Measurements from ENCODE around the gene FZD10. TPM values are rescaled to one million over a fixed set of nuclear protein-coding genes. Genes with fewer than 3 reads are reported as not detected.

The FZD10 gene
- polyA plus RNA-seq, 4 donors, result 1.9 to 3.5 (median 3.0) TPM

DNA sequence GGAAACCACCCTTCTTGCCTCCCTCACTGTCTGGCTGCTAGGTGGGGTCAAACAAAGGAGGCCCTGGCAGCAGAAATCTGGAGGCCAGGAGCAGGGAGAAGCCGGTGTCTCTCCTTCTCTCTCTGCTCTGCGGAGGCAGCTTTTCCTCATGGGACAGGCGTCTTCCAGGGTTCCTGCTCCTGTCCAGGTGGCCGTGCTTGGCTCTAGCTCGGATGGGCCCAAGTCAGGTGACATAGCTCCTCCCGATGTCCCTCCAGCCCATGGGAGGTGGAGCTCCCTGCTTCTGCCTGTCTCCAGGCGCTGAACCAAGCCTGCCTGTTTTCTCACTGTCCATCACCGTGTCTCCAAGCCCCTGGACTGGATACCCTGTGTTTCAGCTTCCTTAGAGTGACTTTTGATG, 30.5 kb upstream of the FZD10 start:
- no peak for DNase-seq (ENCODE audit: low read depth in 4 of 4, low spot score in 3 of 4)

DNA sequence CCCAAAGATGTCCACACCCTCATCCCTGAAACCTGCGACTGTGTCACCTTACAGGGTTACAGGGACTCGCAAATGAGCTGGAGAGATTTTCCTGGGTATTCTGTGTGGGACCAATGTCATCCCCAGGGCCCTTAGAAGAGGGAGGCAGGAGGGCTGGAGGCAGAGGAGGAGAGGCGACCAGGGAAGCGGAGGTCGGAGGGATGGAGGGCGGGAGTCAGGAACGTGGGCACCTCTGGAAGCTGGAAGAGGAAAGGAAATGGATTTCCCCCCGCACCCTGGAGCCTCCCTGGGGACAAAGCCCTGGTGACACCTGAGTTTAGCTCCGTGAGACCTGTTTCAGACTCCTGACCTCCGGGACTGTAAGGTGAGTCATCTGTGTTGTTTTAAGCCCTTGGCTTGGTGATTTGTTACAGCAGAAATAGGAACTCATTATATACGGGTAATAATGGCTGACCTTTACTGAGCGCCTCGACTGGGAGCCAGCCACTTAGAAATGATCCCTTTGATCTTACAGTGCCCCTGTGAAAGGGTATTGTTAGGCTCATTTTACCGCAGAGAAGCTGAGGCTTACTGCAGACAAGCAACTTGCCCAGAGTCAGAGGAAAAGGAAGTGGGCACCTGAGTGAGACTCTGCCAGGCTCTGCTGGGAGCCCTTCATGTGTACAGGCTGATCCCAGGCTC, 29.3 kb upstream of the FZD10 start:
- no peak for DNase-seq (ENCODE audit: low read depth in 4 of 4, low spot score in 3 of 4)

- DNase-seq (ENCODE audit: low read depth in 4 of 4, low spot score in 3 of 4), result no peak
Measured at GRCh38 chr12:130133851-130134562, 28.3 kb upstream of the FZD10 start.

GRCh38 chr12:130134563-130134915, 27.7 kb upstream of the FZD10 start:
- no peak for DNase-seq (ENCODE audit: low read depth in 4 of 4, low spot score in 3 of 4)

- DNase-seq (ENCODE audit: low read depth in 4 of 4, low spot score in 3 of 4), result no peak
Measured at GRCh38 chr12:130136509-130137039, 25.7 kb upstream of the FZD10 start.

- no peak for DNase-seq (ENCODE audit: low read depth in 4 of 4, low spot score in 3 of 4)
Measured at GRCh38 chr12:130137040-130138018, 24.9 kb upstream of the FZD10 start.

DNA sequence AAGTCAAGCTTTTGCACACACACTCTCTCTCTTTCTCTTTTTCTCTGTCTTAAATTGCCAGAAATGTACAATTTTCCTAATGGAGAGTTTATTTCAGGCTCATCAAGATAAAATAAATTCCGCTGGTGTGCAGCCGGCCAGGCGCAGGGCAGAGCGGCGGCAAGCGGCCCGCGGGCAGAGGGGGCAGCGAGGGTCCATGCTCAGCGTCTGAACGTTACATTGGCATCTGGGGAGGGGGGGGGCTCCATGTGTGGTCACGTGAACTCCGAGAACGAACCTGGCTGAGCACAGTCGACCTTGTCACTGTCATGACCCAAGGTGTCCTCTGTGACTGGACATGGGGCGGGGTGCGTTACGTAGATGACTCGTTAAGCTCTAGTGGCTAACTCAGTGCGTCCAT, 23.8 kb upstream of the FZD10 start:
- no peak for DNase-seq (ENCODE audit: low read depth in 4 of 4, low spot score in 3 of 4)

DNA sequence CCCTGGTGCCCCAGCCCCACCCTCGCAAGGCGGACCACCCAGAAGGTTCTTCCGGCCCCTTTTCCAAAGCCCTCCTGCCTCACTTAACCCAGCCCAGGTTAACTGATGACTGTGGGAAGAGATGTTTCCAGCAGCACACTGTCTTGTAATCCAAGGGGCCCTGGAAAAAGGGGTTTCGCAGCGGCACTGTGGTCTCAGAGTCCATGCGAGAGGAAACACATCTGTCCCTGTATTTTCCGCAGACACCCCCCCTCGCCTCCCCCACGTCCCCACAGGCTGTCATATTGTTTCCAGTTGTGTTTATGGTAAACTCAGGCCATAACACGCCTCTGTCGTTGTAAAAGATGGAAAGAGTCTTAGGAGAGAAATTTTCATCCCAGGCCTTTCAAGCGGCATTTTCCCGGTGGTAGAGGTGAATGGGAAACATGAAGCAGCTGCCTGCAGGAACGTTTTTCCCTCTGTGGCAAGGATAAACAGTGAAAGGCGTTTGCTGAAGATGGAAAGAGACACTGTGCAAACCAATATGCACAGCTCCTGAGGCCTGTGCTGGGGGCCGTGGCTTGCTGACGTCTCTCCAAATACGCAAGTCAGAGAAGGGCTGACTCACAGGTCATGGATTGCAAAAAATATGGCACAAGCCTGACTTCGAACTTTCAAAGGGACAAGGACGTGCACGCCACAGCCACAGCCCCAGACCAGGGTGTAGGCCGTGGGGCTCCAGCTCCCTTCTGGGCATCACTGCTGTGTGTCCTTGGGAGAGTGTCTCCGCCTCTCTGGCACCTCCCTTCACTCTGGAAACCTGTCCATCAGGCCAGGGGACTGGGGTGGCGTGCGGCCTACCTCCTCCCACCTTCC, 22.5 kb upstream of the FZD10 start:
- no peak for DNase-seq (ENCODE audit: low read depth in 4 of 4, low spot score in 3 of 4)

GRCh38 chr12:130141105-130141504, 21.2 kb upstream of the FZD10 start:
- no peak for DNase-seq (ENCODE audit: low read depth in 4 of 4, low spot score in 3 of 4)

DNA sequence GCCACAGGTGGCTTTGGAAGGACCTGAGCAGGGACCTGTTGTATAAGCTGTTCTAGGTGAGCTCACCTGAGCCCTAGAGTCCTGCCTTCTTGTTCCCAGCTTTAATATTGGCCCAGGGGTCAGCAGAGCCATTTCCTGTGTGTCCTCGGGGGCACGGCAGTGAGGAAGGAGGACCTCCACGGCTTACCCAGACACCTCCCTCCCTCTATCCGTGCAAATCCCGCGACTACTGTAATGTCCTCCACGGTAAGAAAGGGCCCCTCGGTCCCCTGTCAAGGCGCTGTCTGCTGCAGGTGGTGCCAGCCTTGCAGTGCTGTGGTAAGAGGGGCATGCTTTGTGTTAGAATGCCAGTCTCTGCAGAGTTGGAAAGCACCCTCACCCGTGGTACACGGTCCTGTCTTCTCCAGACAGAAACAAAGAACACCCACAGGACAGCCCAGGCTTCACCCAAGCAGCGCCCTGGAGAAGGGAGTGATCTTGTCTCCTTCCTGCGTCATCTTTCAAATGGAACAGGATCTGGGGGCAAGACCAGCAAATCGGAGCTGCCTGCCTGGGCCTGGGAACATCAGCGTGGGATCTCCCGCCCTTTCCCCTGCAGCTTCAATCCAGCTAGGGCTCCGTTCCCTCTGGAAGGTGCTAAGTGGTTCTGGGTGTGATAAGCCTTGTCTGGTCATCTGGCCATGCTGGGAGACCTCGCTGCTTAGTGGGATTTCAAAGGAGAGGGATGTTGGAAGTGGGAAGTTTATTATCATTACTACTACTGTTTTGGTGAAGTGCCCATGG, 20.2 kb upstream of the FZD10 start:
- no peak for DNase-seq (ENCODE audit: low read depth in 4 of 4, low spot score in 3 of 4)

- no peak for DNase-seq (ENCODE audit: low read depth in 4 of 4, low spot score in 3 of 4)
Measured at GRCh38 chr12:130142736-130143135, 19.5 kb upstream of the FZD10 start.

DNA sequence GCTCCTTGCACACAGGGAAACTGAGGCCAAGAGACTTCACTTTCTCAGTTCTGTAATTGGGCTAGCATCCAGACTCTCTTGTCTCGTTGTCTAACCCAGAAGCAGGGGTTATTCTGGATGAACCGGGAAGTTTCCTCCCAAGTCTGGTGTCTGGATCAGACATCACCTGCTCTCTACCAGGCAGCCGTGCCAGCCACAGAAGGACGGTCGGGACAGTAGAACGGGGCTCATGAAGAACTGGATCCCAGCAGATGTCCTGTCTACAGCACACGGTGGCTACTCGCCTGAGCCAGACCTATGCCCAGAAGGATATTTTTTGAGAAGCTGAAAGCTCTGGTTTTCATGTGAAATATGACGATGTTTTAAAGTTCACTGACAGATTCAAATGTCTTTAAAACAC, 19.1 kb upstream of the FZD10 start:
- DNase-seq (ENCODE audit: low read depth in 4 of 4, low spot score in 3 of 4), result no peak

- DNase-seq (ENCODE audit: low read depth in 4 of 4, low spot score in 3 of 4), result no peak
Measured at GRCh38 chr12:130144256-130144655, 18.0 kb upstream of the FZD10 start.

DNA sequence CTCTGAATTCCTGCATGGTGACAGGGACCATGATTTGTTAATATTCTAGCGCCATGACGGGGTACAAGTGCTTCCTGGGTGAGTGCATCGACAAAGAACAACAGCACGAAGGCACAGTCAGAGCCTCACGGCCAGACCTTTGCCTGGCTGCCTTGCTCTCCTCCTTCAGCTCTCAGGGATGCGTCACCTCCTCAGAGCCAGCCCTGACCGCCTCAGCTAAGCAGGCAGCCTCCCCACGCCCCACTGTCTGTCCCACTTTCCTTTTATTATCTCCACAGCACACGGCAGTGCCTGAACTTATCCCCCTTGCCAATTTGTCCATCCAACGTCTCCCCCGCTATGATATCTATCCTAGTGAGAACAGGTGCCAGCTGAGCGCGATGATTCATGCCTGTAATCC, 16.5 kb upstream of the FZD10 start:
- no peak for DNase-seq (ENCODE audit: low read depth in 4 of 4, low spot score in 3 of 4)

DNA sequence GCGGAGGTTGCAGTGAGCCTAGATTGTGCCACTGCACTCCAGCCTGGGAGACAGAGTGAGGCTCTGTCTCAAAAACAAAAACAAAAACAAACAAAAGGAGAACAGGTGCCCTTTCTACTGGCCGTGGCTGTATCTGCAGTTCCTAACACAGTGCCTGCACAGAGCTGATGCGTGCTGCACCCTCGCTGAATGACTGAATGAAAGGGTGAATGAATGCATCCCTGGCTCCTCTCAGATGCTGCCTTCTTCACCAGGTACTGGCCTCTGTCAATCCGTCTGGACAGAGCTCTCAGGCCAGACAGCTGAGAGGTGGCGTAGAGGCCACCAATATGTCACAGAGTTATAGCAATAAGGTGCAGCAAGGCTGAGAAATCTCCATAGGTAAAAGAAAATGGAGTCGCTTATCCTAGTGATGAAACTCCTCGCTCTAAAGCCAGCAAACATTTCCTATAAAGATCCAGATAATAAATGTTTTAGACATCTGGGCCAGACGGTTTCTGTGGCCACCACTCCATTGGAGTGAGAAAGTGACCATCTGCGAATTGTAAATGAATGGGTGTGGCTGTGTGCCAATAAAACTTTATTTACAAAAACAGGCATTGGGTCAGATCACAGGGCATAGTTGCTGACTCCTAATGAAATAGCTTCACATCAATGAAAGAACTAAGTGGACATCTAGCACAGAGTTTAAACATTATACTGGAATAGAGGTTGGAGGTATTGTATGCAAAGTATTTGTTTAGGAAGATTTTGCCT, 15.9 kb upstream of the FZD10 start:
- DNase-seq (ENCODE audit: low read depth in 4 of 4, low spot score in 3 of 4), result no peak

- DNase-seq (ENCODE audit: low read depth in 4 of 4, low spot score in 3 of 4), result no peak
Measured at GRCh38 chr12:130147875-130148596, 14.2 kb upstream of the FZD10 start.

DNA sequence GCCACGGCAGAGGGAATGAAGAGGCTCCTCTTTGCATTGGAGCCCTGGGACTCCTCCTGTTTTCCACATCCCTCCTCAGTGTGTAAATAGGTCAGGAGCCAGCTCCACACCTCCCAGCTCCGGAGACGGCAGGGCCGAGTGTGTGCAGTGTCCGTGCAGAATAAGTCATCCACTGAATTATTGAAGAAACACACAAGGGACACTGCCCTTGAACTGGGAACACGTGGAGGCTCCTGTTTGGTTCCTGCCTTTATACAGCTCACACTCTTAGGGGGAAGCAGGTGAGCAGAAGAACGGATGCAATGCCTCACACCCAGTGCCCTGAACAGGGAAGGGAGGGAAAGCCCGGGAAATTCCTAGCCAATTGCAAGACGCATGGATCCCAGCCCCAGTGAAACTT, 10.4 kb upstream of the FZD10 start:
- no peak for DNase-seq (ENCODE audit: low read depth in 4 of 4, low spot score in 3 of 4)

- no peak for DNase-seq (ENCODE audit: low read depth in 4 of 4, low spot score in 3 of 4)
Measured at GRCh38 chr12:130152386-130152785, 9.9 kb upstream of the FZD10 start.

Data from right renal pelvis (tissue), 4 donors.